C4-2B (cell line): ENCODE results near the gene IFRD1.
A peak's percentile ranks its signal among the peaks of the same experiment; 100 is the strongest.

Source experiments
- H3K27ac ChIP-seq: fragments of 450-650 bp; 2 replicates; pipeline ENCODE4 v1.5.1; 2017
- ZFX ChIP-seq: fragments of 450-650 bp; IDR thresholded peaks from 2 replicates; pipeline ENCODE4 v1.6.1; 2017
- TF ChIP-seq, protein P1 (sequence below): fragments of 450-650 bp; conservative IDR thresholded peaks from 2 replicates; pipeline ENCODE4 v1.5.1; 2017; ENCODE audit warnings: mild to moderate bottlenecking

The IFRD1 gene, protein sequence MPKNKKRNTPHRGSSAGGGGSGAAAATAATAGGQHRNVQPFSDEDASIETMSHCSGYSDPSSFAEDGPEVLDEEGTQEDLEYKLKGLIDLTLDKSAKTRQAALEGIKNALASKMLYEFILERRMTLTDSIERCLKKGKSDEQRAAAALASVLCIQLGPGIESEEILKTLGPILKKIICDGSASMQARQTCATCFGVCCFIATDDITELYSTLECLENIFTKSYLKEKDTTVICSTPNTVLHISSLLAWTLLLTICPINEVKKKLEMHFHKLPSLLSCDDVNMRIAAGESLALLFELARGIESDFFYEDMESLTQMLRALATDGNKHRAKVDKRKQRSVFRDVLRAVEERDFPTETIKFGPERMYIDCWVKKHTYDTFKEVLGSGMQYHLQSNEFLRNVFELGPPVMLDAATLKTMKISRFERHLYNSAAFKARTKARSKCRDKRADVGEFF

DNA sequence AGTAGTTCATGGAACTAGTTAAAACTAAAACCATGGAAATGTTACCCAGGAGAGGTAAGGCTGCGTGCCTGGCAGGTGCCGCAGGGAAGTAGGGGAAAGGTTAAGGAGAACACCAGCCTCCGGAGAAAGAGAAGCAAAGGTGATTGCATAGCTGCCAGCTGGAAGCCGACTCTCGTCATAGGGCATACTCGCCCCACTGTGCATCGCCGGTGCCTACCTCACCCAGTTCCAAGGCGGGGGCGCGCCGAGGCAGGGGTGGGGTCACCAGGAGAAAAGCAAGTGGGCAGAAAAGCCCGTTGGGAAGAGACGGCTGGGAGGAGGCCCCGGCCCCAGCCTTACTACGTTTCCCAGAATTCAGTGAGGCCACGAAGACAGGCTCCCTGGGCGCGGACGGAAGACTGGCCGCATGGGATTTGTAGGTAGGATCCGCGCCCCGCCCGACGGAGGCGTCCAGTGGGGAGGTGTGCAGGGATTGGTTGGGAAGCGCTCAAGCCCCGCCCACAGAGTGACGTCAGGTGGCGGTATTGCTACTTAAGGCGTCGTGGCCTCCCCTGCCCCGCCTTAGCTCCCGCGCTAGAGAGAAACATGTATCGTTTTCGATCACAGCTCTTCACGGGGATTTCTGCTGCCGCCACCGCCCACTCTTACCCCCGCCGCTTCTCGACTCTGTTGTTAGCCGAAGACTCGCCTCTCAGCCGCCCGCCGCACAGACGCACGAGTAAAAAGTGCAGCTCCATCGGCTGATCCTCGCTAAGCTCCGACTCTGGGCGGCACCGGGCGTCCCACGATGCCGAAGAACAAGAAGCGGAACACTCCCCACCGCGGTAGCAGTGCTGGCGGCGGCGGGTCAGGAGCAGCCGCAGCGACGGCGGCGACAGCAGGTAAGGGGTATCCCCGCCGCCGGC lies at the start of gene IFRD1:
Gene IFRD1, plus strand, starts transcription at position 559 of the 905 bp plus-strand sequence. Its CDS starts 229 bp downstream, at position 788.
- peak within 1 kb of the TSS; percentile 87 for H3K27ac ChIP-seq
- TF ChIP-seq, protein P1, sequence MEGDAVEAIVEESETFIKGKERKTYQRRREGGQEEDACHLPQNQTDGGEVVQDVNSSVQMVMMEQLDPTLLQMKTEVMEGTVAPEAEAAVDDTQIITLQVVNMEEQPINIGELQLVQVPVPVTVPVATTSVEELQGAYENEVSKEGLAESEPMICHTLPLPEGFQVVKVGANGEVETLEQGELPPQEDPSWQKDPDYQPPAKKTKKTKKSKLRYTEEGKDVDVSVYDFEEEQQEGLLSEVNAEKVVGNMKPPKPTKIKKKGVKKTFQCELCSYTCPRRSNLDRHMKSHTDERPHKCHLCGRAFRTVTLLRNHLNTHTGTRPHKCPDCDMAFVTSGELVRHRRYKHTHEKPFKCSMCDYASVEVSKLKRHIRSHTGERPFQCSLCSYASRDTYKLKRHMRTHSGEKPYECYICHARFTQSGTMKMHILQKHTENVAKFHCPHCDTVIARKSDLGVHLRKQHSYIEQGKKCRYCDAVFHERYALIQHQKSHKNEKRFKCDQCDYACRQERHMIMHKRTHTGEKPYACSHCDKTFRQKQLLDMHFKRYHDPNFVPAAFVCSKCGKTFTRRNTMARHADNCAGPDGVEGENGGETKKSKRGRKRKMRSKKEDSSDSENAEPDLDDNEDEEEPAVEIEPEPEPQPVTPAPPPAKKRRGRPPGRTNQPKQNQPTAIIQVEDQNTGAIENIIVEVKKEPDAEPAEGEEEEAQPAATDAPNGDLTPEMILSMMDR: no peak
- TF ChIP-seq ZFX: no peak

DNA sequence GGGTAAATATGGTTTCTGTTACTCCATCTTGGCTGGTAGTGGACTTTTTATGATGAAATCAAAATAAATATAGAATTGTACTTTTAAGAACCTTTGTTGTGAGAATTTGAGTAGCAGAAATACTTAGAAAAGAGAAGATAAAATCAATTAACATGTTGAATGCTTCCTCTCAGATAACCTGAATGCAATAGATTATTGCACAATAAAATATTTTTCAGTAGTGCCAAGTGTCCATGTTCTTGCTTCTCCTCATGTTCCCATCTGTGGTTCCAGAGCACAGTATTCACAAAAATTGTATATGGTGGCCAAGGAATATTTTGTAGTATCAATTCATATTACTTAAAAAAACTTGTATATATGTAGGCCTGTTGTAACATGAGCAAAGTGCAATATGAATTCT lies 45.9 kb upstream of the IFRD1 start:
- no peak for TF ChIP-seq ZFX
- TF ChIP-seq, protein P1: no peak
- H3K27ac ChIP-seq: no peak overlapping the region

DNA sequence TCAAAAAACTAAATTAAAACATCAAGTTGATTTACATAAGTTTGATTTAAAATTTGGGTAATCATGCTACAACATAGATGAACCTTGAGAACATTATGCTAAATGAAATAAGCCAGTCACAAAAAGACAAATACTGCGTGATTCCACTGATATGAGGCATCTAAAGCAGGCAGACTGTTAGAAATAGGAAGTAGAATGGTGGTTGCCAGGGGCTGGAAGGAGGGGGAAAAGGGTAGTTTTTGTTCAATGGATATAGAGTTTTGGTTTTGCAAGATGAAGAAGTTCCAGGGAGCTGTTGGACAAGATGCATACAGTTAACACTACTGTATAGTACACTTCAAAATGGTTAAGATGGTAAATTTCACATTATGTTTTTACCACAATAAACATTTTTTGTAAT lies 45.0 kb upstream of the IFRD1 start:
- TF ChIP-seq, protein P1: no peak
- TF ChIP-seq ZFX: no peak

DNA sequence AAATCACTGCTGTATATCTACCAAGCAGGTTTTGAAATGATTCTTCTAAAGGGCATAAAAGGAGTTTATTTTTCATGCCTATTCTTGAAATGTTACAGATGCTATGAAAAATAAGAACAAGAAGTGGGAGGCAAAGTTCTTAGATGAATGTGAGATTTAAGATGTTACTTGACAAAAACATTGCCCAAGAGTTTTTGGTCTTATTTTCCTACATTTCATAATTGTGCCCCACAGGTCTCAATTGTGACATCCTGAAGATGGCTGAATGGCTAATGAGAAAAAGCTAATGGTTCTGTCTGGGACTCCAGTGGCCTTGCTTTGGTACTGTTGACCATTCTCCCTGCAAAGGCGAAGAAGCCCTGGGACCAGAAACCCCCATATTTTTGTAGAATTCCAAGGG lies 43.0 kb upstream of the IFRD1 start:
- TF ChIP-seq, protein P1: no peak
- no peak for TF ChIP-seq ZFX

More for the DNA sequence above, 45.0 kb upstream of the IFRD1 start:
- H3K27ac ChIP-seq: no peak overlapping the region

DNA sequence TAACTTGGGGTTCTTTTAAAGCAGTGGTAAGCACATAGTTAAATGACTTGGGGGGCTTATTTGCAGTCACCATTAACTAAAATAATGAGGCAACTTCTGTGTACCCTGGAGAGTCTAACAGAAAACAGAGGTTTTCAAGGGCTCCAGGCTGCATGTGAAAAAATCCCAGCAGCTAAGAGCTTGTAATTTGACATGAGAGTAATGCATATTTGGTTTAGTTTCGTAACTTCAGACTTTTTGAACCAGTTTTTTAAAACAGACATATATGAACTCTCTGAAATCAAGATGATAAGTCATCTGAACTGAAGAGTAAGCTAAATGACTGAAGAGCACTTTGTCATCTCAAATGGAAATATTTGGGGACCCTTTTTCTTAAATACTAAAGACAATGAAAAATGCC lies 40.2 kb upstream of the IFRD1 start:
- TF ChIP-seq, protein P1: no peak
- no peak for TF ChIP-seq ZFX
- no peak overlapping the region for H3K27ac ChIP-seq

More for the DNA sequence above, 43.0 kb upstream of the IFRD1 start:
- no peak overlapping the region for H3K27ac ChIP-seq

DNA sequence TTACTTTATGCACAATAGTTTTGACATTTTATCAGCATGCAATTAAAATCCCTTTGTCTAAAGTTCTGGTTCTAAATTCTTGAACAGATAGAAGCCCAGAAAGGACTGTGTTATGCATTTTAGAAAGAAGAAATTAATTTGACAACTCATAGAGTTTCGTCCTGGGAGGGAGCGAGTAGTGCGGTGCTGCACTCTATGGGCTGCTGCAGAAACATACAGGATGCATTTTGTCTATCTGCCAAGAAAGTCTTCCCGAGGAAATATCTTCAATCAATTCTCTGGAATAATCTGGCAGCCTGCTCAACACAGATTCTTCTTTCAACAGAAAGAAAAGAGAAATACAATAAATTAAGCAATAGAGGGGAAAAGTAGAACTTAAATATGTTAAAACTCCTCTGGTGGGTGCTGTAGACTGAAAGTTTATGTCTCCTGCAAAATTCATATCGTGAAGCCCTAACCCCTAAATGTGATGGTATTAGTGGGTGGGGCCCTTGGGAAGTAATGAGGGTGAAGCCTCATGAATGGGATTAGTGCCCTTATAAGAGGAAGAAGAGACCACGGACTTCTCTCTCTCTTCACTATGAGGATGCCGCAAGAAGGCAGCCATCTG lies 39.0 kb upstream of the IFRD1 start:
- no peak overlapping the region for H3K27ac ChIP-seq
- TF ChIP-seq ZFX: no peak
- TF ChIP-seq, protein P1: peak; percentile 91
